ENCODE results near the gene DBR1.
"Not testable (repeated sequence)": the region's sequence is repeated elsewhere in the genome, so short reads cannot be mapped to it uniquely, and the experiment has no call there.

The DBR1 gene

GRCh38 chr3:138186803-138187295 is 12.1 kb upstream of the DBR1 start:
- DNase-seq (ENCODE audit: low read depth in 2 of 2), result peak; percentile 81 to 86

- DNase-seq (ENCODE audit: low read depth in 2 of 2), result no peak
Observed at GRCh38 chr3:138186221-138186620, 11.5 kb upstream of the DBR1 start.

- no peak for DNase-seq (ENCODE audit: low read depth in 2 of 2)
Observed at GRCh38 chr3:138184994-138185393, 10.3 kb upstream of the DBR1 start.

GRCh38 chr3:138180375-138181029 is 5.8 kb upstream of the DBR1 start:
- no peak for DNase-seq (ENCODE audit: low read depth in 2 of 2)

GRCh38 chr3:138173769-138174420 is 826 bp downstream of the DBR1 start:
- DNase-seq (ENCODE audit: low read depth in 2 of 2), result no peak

- no peak for DNase-seq (ENCODE audit: low read depth in 2 of 2)
Observed at GRCh38 chr3:138172625-138173024, 2.1 kb downstream of the DBR1 start.

- no peak for DNase-seq (ENCODE audit: low read depth in 2 of 2)
Observed at GRCh38 chr3:138165061-138165460, 9.7 kb downstream of the DBR1 start.

GRCh38 chr3:138157743-138158142 is 17.0 kb downstream of the DBR1 start:
- no peak for DNase-seq (ENCODE audit: low read depth in 2 of 2)

- DNase-seq (ENCODE audit: low read depth in 2 of 2), result no peak
Observed at GRCh38 chr3:138154534-138154933, 20.2 kb downstream of the DBR1 start.

- DNase-seq (ENCODE audit: low read depth in 2 of 2), result no peak
Observed at GRCh38 chr3:138148503-138148902, 26.2 kb downstream of the DBR1 start.

- DNase-seq (ENCODE audit: low read depth in 2 of 2), result not testable (repeated sequence)
Observed at GRCh38 chr3:138142181-138142580, 32.5 kb downstream of the DBR1 start.

GRCh38 chr3:138140940-138141339 is 33.8 kb downstream of the DBR1 start:
- DNase-seq (ENCODE audit: low read depth in 2 of 2), result no peak

GRCh38 chr3:138139691-138140090 is 35.0 kb downstream of the DBR1 start:
- DNase-seq (ENCODE audit: low read depth in 2 of 2), result no peak

- no peak for DNase-seq (ENCODE audit: low read depth in 2 of 2)
Observed at GRCh38 chr3:138137861-138138260, 36.9 kb downstream of the DBR1 start.

GRCh38 chr3:138136201-138136600 is 38.5 kb downstream of the DBR1 start:
- DNase-seq (ENCODE audit: low read depth in 2 of 2), result no peak

- no peak for DNase-seq (ENCODE audit: low read depth in 2 of 2)
Observed at GRCh38 chr3:138135833-138136194, 38.9 kb downstream of the DBR1 start.

- no peak for DNase-seq (ENCODE audit: low read depth in 2 of 2)
Observed at GRCh38 chr3:138135146-138135832, 39.4 kb downstream of the DBR1 start.

- no peak for DNase-seq (ENCODE audit: low read depth in 2 of 2)
Observed at GRCh38 chr3:138132239-138132638, 42.5 kb downstream of the DBR1 start, which contains the start of gene A4GNT. Gene A4GNT (minus strand): TSS chr3:138132390. CDS start chr3:138131256, 1,134 bp downstream.

- no peak for DNase-seq (ENCODE audit: low read depth in 2 of 2)
Observed at GRCh38 chr3:138127636-138128365, 46.9 kb downstream of the DBR1 start.

- no peak for DNase-seq (ENCODE audit: low read depth in 2 of 2)
Observed at GRCh38 chr3:138125548-138126221, 49.0 kb downstream of the DBR1 start.

- no peak for DNase-seq (ENCODE audit: low read depth in 2 of 2)
Observed at GRCh38 chr3:138124706-138125355, 49.9 kb downstream of the DBR1 start.
